HG03469 (cell line): ENCODE measurements around the gene ROPN1B.
"Not testable (repeated sequence)": the region's sequence is repeated elsewhere in the genome, so short reads cannot be mapped to it uniquely, and the experiment has no call there.

Experiments used
- ATAC-seq: cut with Tn5 transposase; IDR thresholded peaks from one replicate; pipeline ENCODE4 v1.9.1; 2021; ENCODE audit warnings: mild to moderate bottlenecking, moderate library complexity, moderate number of reproducible peaks; ENCODE audit not compliant: unreplicated experiment

The ROPN1B gene

DNA sequence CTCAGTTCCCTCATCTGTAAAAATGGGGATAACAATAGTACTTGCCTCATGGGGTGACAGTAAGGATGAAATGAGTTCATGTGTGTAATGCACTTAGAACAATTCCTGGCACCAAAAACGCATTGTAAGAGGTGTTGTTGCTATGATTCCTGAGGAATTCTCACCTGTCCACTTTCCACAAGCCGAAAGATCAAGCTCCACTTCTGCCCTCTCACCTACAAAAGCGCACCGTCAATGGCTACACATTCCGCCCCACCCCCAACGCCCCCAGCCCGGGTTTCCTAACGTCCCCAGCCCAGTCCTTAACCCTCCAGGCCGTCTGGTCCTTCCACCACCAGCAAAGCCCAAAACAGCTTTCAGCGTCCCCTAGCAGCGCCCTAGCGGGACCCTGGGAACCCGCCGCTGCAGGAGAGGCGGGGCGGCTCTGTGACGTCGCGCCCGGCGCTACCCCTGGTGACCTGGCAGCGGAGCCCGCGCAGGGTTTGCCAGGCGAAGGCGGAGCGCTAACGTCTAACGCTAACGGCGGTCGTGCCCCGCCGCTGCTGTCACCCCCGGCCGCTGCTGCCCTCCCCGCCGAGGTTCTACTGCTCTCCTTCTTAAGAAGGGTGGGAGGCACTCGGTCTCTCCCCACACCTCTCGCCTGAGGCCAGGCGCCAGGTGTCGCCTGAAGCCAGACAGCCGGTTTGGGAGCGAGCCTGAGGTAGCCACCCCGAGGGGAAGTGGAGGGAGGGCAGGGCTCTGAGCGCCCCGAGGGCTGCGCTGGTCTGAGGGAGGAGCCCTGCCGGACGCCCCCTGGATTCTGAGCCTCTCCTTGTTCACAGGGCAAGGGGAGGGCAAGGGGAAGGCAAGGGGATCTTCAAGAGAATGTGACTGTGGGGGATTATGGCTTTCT, at the start of gene ROPN1B:
Gene ROPN1B (plus strand): TSS at position 478 of the 892 bp plus-strand sequence. CDS start 2,877 bp downstream, outside the sequence.
- ATAC-seq, result not testable (repeated sequence)

DNA sequence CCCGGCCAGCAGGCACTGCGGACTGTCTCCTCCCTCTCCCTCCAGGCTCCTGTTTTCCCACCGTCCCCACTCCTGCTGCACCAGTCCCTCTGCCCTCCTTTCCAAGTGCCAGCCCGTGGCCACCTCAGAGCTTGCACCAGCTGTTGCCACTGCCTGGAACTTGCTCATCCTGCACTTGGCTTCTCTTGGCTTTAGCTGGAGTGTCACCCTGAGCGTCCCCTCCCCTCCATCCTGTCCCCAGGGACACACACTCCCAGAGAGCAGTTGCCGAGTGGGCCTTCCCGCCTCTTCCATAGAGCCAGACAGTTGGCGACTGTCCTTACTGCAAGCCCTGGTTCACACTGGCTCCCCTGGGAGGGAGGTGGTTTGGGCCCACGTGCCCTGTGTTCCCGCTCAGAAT, 48.8 kb upstream of the ROPN1B start:
- not testable (repeated sequence) for ATAC-seq

- ATAC-seq, result not testable (repeated sequence)
Measured at GRCh38 chr3:125920751-125921279, 48.2 kb upstream of the ROPN1B start.

GRCh38 chr3:125921712-125922111, 47.3 kb upstream of the ROPN1B start:
- ATAC-seq, result not testable (repeated sequence)

GRCh38 chr3:125923324-125924115, 45.5 kb upstream of the ROPN1B start:
- not testable (repeated sequence) for ATAC-seq

GRCh38 chr3:125924276-125924675, 44.7 kb upstream of the ROPN1B start:
- ATAC-seq, result not testable (repeated sequence)

DNA sequence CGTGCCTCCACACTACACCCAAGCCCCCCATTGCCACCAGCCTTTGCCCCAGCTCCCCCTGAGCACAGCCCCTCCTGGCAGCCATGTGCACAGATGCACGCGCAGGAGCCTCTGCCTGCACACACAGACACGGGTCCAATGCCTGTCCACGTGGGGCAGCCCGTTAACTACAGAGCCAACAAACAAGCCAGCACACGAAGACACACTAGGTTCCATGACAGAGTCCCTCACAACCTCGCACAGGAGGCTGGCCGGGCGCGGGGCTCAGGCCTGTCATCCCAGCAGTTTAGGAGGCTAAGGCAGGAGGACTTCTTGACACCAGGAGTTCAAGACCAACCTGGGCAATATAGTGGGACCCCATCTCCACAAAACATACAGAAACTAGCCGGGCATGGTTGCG, 43.3 kb upstream of the ROPN1B start:
- ATAC-seq, result not testable (repeated sequence)

DNA sequence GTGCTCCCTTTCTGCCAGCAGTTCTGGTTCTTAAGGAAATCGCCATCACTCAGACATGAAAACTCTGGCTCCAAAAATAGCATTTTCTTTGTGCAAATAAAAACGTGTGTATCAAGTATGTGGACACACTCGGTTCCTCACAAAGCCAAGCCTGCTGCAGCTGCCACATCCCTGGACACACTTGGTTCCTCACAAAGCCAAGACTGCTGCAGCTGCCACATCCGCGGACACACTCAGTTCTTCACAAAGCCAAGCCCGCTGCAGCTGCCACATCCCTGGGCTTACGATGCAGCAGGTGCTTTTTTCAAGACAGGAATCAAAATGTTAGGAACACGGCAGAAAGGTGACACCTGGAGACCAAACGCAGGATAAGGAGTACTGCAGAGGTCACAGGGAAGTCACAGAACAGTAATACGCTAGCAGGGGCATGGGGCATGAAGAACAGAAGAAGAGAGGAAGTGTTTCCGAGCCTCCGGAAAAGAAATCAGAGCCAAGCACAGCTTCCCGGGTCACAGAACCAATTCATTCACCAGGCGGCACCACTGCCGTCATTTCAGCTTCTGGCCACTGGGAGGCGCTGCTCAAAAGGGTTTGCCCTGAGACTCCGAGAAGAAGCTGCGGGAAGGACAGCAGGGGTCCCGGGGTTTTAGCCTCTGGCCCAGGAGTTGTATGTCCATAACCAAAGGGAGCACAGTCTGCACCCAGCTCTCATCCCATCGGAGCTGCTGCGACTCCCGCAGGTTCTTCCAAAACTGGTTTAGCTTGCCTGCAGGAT, 40.0 kb upstream of the ROPN1B start:
- ATAC-seq, result not testable (repeated sequence)

DNA sequence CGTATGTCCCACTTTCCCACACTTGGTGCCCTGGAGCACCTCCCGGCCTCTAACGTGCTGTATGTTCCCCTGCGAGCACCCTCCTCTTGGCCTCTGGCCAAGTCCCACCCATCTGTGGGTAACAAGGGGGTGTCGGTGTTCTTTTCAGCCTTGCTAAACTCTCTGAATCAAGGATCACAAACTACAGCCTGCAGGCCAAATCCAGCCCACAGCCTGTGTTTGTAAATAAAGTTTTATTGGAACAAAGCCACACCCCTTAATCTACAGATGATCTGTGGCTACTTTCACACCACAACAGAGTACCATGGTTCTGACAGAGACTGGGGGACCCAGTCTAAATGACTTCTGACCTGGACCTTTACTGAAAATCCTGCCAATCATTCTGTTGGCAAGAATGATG, 39.2 kb upstream of the ROPN1B start:
- ATAC-seq, result not testable (repeated sequence)

GRCh38 chr3:125931355-125931880, 37.6 kb upstream of the ROPN1B start:
- ATAC-seq, result not testable (repeated sequence)

DNA sequence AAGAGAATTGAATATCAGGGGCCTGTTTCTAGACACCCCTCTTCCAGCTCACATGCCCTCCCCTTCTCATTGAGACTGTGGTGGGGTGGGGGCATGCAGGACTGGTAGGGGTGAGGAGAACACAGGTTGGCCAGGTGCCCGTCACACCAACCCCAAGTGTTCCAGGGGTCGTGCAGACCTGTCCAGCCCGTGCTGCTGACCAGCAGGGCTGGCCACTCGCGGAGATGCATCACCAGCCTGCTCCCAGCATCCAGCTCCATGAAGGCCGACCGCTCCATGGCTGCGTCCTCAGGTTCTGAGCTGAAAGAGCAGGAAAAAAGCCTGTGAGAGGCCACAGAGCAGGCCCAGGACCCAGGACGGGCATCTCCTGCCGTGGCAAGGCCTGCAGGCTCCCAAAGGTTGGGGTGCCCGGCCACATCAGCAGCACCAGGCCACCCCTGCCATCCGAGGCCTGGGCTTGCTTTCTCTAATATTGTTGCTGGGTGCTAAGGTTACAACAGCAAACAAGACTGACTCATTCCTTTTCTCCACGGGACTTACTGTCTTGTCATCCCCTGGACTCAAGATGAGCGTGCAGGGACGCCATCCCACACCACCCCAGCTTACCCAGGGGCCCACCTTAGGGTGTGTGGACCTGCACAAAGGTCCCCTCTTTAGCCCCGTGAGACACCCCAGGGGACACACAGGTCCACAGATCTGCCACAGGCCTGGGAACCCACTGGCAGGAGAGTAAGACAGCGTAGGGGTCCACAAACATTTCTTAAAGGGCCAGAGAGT, 35.4 kb upstream of the ROPN1B start:
- ATAC-seq, result not testable (repeated sequence)

DNA sequence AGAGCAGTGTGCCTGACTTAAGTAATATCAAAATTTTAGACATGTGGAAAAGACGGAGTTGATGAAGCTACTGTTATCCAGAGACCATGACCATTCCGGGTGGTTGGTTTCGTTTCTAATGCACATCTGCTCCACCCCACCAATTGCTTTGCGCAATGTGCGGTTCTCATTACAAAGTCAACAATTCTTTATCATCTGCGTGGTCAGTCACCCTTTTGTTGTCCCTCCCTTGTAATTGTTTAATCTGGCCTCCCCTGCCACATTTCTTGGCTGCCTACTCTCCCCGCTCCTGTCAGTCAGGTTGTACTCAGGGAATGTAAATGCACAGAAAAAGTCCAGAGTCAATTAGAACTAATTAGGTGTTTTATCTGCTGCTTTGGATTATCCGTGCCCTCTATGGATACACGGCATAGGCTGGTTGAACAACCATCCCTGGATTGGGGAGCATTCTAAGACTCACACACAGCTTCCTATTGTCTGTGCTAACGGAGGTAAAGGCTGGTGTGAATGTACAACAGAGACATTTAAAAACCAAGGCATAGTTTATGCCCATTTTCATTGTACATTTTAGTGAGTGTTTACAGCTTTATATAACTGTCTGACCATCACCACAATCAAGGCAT, 33.6 kb upstream of the ROPN1B start:
- ATAC-seq, result not testable (repeated sequence)

DNA sequence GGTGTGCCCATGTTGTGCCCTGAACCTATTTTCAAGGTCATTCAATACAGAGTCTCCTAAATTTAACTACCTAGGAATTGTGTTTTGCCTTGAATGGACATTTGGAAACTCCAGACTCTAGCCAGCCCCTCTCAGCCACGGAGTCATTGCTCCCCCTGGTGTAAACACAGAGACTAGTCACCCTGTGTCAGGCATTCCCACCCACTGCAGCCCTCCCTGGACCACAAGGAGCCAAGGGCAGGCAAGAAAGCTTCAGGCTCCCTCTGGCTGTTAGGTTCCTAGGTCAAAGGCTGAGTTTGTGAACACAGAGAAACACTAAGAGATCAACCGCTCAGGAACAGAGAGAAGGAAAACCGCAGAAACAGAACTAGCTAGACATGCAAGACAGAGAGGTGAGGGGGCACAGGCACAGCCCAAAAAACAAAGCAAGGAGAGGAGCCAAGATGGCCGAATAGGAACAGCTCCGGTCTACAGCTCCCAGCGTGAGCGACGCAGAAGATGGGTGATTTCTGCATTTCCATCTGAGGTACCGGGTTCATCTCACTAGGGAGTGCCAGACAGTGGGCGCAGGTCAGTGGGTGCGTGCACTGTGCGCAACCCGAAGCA, 32.7 kb upstream of the ROPN1B start:
- ATAC-seq, result not testable (repeated sequence)

DNA sequence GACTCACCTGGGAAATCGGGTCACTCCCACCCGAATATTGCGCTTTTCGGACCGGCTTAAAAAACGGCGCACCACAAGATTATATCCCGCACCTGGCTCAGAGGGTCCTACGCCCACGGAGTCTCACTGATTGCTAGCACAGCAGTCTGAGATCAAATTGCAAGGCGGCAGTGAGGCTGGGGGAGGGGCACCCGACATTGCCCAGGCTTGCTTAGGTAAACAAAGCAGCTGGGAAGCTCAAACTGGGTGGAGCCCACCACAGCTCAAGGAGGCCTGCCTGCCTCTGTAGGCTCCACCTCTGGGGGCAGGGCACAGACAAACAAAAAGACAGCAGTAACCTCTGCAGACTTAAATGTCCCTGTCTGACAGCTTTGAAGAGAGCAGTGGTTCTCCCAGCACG, 32.1 kb upstream of the ROPN1B start:
- not testable (repeated sequence) for ATAC-seq

GRCh38 chr3:125947806-125948205, 21.2 kb upstream of the ROPN1B start:
- not testable (repeated sequence) for ATAC-seq

GRCh38 chr3:125948901-125949300, 20.1 kb upstream of the ROPN1B start:
- not testable (repeated sequence) for ATAC-seq

- ATAC-seq, result not testable (repeated sequence)
Measured at GRCh38 chr3:125951176-125951575, 17.8 kb upstream of the ROPN1B start.

- ATAC-seq, result not testable (repeated sequence)
Measured at GRCh38 chr3:125957020-125957419, 12.0 kb upstream of the ROPN1B start.
